Measurements from ENCODE around the gene PTPRN2.

PTPRN2 gene

GRCh38 chr7:157690058-157690832, 897.4 kb downstream of the PTPRN2 start:
- no peak for DNase-seq

DNA sequence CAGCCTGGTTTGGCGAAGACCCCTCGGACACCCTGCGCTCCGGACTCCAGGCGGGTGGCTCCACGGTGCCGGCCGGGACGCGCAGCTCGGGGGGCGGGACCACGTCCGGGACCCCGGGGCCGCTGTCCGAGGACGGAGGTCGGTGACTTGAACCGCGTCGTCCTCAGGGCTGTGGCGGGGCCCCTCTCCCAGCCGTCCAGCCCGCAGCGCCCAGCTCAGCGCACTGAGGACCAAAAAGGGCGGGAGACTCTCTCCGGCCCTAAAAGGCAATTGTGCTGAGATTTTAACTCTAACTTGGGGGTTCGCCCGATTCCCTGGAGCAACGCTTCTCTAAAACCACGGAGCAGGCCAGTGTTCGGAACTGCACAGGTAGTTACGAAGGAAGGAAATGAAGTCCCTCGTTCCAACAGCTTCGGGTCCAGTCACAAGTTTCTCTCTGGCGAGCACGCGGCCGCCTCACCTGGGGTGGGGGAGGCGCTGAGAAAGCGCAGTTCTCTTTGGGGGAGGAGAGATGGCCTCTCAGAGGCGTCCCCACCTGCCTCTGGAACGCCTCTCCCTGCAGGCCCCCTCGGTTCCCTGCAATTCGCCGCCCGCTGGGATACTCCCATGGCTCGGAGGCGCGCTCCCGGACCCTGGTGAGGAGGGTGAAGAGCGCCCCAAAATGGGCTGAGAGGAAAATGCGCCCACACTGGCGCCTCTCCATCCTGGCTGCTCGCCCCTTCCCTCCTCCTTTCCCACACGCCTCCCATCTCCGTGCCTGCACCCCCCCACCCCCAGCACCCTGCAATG, 898.2 kb downstream of the PTPRN2 start:
- DNase-seq, result no peak

DNA sequence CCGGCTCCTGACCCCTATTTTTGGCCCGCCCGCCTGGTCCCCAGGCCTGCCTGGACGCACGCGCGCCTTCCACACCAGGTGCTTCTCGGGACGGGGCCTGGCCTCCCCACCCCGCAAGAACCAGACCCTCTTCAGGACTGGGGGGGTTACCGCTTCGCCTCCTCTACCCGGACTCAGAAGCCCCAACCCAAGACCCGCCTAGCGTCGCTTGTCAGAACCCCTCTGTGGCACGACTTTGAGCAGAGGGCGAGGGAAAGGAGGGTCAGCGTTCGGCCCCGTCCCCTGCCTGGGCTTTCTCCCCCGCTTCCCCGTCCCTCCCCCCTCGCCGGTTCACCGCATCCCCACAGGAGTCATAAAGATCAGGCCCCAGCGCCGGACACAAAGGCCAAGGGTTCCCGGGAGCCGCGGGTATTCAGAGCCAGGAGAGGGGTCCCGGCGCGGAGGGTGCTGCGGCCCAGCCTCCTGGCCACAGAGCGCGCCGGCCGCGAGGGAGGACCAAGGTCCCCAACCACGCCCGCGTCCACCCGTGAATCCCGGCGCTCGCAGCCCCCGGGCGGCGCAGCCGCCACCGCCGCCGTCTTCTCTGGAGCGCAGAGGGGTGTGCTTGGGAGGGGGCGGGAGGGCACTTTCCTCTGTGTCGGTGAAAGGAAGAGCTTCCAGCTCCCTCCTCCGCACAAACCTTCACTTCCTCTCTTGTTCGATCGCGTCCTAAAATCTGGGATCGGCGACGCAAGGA, 898.9 kb downstream of the PTPRN2 start:
- no peak for DNase-seq

DNA sequence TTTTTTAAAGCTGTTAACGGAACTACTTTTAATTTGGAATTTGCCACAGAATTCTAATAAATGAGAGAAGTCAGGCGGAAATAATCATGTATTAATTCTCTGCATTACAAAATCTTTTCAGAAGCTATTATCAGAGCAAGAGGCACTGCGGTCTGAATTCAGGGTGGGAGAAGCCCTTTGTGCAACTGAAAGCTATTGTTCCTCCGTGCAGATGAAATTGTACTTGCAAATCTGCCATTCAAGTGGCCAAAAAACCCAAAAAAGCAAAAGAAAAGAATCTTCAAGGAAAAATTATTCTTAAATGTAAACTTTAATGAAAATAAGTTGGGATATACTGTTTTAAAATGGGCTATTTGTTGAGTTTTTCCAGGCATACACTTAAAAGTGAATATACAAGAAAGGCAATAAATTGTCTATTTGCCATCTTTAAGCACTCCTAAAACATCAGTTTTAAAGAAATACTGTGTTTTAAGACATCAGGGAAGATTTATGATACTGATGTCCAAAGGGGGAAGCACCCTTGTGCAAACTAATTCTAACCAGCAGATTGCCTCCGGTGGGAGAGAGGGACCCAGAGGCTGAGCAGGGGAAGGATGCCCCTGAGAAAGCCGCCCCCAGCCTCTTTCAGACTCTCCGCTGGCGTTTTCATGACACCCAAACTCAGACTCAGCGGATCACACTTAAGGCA, 899.6 kb downstream of the PTPRN2 start:
- no peak for DNase-seq

GRCh38 chr7:157687158-157687557, 900.5 kb downstream of the PTPRN2 start:
- no peak for DNase-seq

GRCh38 chr7:157686285-157686894, 901.2 kb downstream of the PTPRN2 start:
- DNase-seq, result no peak

DNA sequence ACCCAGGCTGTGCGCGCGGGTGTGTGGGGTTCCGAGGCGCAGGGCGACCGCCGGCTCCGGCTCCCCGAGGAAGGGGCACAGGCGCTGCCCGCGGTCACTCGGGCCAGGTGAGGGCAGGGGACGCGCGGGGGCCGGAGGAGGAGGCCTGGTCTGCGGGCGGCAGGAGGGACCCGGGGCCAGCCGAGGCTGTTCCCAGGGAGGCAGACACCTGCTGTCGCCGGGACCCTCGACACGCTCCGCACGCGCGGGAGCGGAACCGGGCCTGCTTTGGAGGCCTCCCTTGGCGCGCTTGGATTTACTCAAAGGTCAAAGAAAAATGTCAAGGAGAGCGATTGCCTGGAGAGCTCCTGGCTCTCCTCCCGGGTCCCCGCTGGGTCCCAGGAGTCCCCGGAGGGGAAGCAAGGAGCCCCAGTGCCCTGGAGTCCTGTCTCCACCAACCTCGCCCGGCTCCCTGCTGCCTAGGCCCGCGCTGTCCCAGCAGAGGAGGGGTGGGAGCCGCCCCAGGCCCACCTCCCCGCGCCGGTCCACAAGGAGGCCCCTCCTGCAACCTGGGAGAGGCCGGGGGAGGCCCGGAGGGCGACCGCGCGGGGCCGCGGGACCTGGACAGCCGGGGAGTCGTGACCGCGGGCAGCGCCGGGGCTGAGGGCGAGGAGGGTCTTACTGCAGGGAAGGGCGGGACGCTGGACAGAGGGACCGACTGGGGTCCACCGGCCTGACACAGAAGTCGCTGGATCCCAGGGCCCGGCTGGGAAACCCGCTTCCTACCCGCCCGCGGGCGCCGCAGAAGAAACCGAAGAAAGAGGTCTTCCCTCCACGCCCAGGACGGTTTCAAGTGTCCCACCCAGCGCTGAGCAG, 902.0 kb downstream of the PTPRN2 start:
- DNase-seq, result no peak

- no peak for DNase-seq
Measured at GRCh38 chr7:157684909-157685429, 902.7 kb downstream of the PTPRN2 start.

DNA sequence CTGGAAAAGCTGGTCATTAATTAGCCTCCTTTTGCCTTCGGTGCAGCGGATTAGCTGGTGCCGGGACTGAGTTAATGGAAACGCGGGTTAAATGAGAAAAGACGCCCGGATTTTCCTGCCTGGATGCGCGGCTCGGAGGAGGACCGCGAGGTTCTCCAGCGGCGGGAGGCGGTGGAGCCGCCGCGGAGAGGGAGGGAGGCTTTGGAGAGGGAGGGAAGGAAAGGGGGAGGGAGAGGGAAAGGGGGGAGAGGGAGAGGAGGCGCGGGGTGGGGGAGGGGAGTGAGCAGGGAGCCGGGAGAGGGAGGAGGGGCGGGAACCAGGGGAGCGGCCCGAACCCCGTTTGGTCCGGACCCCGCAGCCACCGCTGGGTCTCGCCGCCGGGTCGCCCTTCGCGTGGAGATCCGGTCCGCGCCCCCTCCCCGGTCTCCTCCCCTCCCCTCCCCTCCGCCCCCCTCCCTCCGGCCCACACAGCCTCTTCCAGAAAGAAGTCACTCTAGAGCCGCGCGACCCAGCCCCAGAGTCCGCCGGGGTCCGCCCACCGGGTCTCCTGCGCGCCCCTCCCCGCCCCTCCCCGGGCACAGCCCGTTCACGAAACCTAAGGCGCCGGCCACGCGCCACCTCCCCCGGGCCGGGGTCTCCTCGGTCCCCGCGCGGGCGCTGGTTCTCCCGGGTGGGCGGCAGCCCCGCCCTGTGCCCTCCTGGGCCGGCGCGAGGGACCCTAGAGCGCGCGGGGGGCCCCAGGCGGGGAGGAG, 903.3 kb downstream of the PTPRN2 start:
- peak; percentile 49 for DNase-seq

- no peak for DNase-seq
Measured at GRCh38 chr7:157683747-157684156, 903.9 kb downstream of the PTPRN2 start.

DNA sequence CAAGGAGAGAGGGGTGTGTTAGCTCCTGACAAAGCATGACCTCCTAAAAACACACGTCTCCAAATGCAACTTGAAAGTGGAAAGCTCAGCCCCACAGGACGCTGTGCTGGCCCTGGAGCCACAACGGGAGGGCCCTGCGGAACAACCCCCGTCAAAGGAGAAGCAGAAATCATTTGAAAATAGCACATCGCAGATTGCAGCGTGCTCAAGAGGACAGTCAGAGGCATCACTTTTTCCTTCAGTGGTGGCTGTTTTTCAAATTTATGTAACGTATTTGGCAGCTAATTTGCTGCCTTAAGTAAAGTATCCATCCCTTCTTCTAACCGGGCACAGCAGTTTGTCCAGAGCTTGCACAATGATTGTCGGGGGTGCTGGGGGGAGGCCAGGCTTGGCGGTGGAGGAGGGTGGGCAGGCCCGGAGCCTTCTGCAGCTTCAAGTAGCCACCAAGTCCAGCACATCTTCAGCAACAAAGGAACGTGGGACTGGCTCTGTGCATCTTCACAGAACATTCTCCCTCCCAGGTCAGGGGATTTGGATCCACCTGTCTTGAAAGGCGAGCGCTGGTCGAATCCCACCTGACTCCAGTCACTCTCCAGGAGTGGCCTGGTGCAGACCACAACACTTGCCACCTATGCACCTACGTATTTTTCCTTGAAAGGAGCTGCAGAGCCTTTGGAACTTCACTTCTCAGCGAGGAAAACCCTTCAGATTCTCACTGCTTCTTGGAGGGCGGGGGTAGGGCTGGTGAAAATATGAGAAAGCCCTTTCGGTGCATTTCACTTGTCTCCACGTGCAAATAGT, 904.5 kb downstream of the PTPRN2 start:
- DNase-seq, result no peak

- no peak for DNase-seq
Measured at GRCh38 chr7:157682064-157682945, 905.3 kb downstream of the PTPRN2 start.

GRCh38 chr7:157679607-157680006, 908.0 kb downstream of the PTPRN2 start:
- peak; percentile 1 for DNase-seq

GRCh38 chr7:157678501-157678900, 909.1 kb downstream of the PTPRN2 start:
- DNase-seq, result peak; percentile 11

DNA sequence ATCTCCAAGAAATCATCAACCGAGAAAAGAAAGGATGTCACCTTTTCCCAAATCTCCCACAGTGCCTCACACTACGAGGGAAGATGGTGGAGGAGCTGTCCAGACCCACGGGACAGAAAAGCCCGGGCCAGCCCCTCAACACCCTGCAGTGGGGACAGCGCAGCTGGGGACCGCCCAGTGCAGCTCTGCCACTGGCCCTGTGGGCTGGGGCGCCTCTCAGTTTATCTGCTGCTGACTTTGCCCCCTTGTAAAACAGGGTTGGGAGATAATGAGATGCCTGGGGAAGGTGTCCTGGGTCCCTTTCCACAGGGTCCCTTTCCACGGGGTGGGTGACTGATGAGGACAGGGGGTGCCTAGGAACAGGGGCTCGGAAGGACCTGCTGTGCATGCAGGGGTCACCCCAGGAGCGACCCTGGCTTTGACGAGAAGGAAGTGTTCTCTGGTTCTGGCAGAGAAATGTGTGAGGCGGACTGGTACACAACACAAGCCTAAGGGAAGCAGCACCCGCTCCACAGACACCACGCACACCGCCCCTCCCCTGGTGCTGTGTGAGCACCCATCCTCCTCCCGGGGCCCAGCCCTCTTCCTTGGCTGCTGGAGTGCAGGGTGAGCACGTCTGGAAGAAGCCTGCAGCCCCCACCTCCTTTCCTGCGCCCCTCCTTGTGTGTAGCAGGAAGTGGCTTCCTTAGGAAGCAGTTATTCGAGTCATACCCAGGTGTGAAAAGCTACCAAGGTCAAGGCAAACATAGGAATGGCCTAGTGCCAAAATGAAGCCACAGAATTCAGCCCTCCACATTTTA, 911.0 kb downstream of the PTPRN2 start:
- DNase-seq, result peak; percentile 7

GRCh38 chr7:157676001-157676400, 911.6 kb downstream of the PTPRN2 start:
- DNase-seq, result peak; percentile 7

GRCh38 chr7:157675427-157675927, 912.1 kb downstream of the PTPRN2 start:
- DNase-seq, result peak; percentile 4
